Right atrium auricular region (tissue), 2 donors: Measurements from ENCODE around the gene MAN2B2. TPM values are rescaled to one million over a fixed set of nuclear protein-coding genes. Genes with fewer than 3 reads are reported as not detected.
"Not testable (repeated sequence)": the region's sequence is repeated elsewhere in the genome, so short reads cannot be mapped to it uniquely, and the experiment has no call there.

Experiments used
- DNase-seq: peaks from one replicate; pipeline ENCODE4 v3.0.0-alpha.2; 2019; ENCODE audit warnings: low spot score
- H3K27ac ChIP-seq, 2 donors: fragments of 200-600 bp; sonication (generic); 1 replicate in 1 of 2; 2 replicates in 1 of 2; pipeline ENCODE4 v1.5.1; 2016 to 2019
- H3K27me3 ChIP-seq, 2 donors: fragments of 200-600 bp; sonication (generic); one replicate each; pipeline versions ENCODE4 v1.5.1 to v1.6.0; 2017 to 2019
- H3K36me3 ChIP-seq: fragments of 200-600 bp; sonication (generic); one replicate; pipeline ENCODE4 v1.5.1; 2016
- H3K4me1 ChIP-seq, 2 donors: fragments of 200-600 bp; sonication (generic); one replicate each; pipeline versions ENCODE4 v1.5.1 to v1.6.0; 2017 to 2019
- H3K4me3 ChIP-seq, 2 donors: fragments of 200-600 bp; sonication (generic); 1 replicate in 1 of 2; 2 replicates in 1 of 2; pipeline ENCODE4 v1.5.1; 2017 to 2019; ENCODE audit warnings: mild to moderate bottlenecking in 1 of 2, moderate library complexity in 1 of 2
- H3K9me3 ChIP-seq, 2 donors: fragments of 200-600 bp; sonication (generic); one replicate each; pipeline ENCODE4 v1.5.1; 2019
- CTCF ChIP-seq, 2 donors: fragments of 200-600 bp; sonication (generic); IDR thresholded peaks; one replicate each; pipeline ENCODE4 v1.5.1; 2019; ENCODE audit warnings: antibody characterized with exemption in 2 of 2
- total RNA-seq, 2 donors: library from RNA; depleted of rRNA; stranded (reverse); fragments of >200 nt; gene quantifications; one replicate each; pipeline ENCODE4 v1.1.0, GENCODE V29; 2016

MAN2B2 gene
- total RNA-seq, 2 donors from 2014 or later = 23.7 to 25.5 TPM

- Histone ChIP-seq H3K9me3 (no peaks in the 10 kb centered on the region), H3K36me3 (peaks cover 4% of the 10 kb centered on the region), H3K4me1 (peaks cover 0 to 12% of the 10 kb centered on the region in 2 donors)
Measured at GRCh38 chr4:6647582-6648230, 72.7 kb downstream of the MAN2B2 start.

DNA sequence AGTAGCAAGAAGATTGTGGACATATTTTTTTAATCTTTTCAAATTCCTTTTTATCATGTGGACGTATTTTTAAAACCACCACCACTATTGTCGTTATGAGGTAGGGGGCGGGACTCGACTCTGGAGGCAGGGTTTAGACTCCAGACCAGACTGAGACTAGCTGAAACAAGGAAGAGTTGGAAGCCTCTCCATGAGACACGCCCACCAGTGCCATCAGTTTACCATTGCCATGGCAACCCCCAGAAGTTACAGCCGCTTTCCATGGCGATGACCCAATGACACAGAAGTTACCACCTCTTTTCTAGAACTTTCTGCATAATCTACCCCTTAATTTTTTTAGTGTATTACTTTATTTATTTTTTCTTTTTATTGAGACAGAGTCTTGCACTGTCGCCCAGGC is 74.2 kb downstream of the MAN2B2 start:
- no peak overlapping the region for H3K4me3 ChIP-seq
- H3K4me1 ChIP-seq = no peaks in the 10 kb centered on the region
- H3K27ac ChIP-seq = no peak overlapping the region
- no peak for TF ChIP-seq CTCF (IDR thresholded peaks at IDR 0.05)
- H3K9me3 ChIP-seq = no peaks in the 10 kb centered on the region
- no peaks in the 10 kb centered on the region for H3K36me3 ChIP-seq
- no peak for DNase-seq
- H3K27me3 ChIP-seq = no peaks in the 10 kb centered on the region

More at GRCh38 chr4:6647582-6648230, 72.7 kb downstream of the MAN2B2 start:
- no peak for DNase-seq
- H3K27me3 ChIP-seq = no peaks in the 10 kb centered on the region
- H3K4me3 ChIP-seq = no peak overlapping the region
- no peak overlapping the region for H3K27ac ChIP-seq
- no peak for TF ChIP-seq CTCF (IDR thresholded peaks at IDR 0.05)

DNA sequence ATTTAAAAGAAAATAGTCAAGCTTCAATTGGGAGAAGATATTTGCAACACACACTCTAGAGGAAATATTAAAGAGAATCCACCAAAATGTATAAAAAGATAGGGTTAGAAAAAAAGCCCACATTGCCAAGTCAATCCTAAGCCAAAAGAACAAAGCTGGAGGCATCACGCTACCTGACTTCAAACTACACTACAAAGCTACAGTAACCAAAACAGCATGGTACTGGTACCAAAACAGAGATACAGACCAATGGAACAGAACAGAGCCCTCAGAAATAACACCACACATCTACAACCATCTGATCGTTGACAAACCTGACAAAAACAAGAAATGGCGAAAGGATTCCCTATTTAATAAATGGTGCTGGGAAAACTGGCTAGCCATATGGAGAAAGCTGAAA is 79.2 kb downstream of the MAN2B2 start:
- not testable (repeated sequence) for H3K27me3 ChIP-seq

DNA sequence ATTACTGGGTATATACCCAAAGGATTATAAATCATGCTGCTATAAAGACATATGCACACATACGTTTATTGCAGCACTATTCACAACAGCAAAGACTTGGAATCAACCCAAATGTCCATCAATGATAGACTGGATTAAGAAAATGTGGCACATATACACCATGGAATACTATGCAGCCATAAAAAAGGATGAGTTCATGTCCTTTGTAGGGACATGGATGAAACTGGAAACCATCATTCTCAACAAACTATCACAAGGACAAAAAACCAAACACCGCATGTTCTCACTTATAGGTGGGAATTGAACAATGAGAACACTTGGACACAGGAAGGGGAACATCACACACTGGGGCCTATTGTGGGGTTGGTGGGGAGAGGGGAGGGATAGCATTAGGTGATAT is 80.3 kb downstream of the MAN2B2 start:
- not testable (repeated sequence) for H3K27ac ChIP-seq, H3K36me3 ChIP-seq

More for the DNA sequence above, 79.2 kb downstream of the MAN2B2 start:
- not testable (repeated sequence) for H3K4me1 ChIP-seq, H3K4me3 ChIP-seq, H3K36me3 ChIP-seq, H3K9me3 ChIP-seq, DNase-seq, H3K27ac ChIP-seq

DNA sequence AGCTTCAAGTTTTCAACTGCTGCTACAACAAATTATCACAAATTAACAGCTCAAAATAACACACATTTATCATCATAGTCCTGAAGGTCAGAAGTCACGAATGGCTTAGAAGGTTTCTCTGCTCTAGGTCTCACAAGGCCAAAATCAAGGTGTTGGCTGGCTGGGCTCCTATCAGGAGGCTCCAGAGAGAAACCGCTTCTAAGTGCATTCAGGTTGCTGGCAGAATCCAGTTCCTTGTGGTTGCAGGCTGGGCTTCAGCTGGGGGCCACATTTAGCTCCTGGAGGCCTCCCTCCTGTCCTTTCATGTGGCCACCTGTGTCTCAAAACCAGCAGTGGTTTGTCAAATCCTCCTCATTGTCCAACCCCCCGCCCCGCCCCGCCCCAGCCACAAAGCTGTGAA is 80.9 kb downstream of the MAN2B2 start:
- Histone ChIP-seq H3K4me1 (peaks cover 0 to 12% of the 10 kb centered on the region in 2 donors), H3K9me3 (no peaks in the 10 kb centered on the region), H3K36me3 (no peaks in the 10 kb centered on the region), H3K4me3 (no peak overlapping the region), H3K27ac (no peak overlapping the region), H3K27me3 (no peaks in the 10 kb centered on the region)
- no peak for DNase-seq
- TF ChIP-seq CTCF (IDR thresholded peaks at IDR 0.05) = no peak

More for the DNA sequence above, 80.3 kb downstream of the MAN2B2 start:
- DNase-seq, H3K27me3 ChIP-seq, H3K4me3 ChIP-seq, H3K9me3 ChIP-seq: not testable (repeated sequence)
- peaks cover 0 to 12% of the 10 kb centered on the region in 2 donors for H3K4me1 ChIP-seq

DNA sequence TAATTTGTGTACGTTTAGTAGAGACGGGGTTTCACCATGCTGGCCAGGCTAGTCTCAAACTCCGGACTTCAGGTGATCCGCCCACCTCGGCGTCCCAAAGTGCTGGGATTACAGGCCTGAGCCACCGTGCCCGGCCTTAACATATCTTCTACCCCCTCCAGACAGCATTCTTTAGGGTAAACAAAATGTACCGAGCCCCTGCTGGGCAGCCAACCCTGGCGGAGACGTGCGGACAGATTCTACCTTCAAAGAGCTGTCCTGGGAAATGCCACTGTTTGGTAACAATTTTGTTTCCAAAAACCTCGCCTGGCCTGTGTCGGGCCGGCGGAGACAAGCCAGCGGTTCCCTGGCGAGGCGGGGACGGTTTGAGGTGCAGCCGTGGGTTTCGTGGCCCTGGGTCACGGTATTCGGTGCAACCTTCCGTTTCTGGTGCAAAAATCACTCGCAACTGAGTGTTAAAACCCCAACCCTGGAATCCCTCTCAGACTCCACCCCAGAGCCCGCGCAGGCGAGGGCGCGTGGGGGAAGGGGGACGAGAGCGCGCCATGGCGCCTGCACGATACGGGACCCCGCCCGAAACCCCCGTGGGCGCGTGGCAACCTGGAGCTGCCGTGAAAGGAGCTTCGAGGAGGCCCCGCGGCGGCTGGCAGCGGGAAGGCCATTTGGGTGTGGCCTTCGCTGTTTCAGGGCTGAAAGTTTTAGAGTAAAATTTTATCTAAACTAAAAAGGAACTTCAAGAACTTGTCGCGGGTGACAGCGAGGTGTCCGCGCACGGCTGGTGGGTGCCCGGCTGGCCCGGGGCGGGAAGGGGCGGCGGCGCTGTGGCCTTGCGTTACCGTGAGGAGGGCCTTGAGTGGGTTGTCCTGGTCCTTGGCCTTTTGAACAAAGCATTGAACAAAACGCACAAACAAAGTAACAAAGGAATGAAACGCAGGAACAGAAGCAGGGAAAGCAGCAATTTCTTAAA is 82.5 kb downstream of the MAN2B2 start:
- DNase-seq = no peak
- no peak overlapping the region for H3K4me3 ChIP-seq
- no peak for TF ChIP-seq CTCF (IDR thresholded peaks at IDR 0.05)
- H3K27ac ChIP-seq = no peak overlapping the region
- no peaks in the 10 kb centered on the region for H3K9me3 ChIP-seq
- H3K36me3 ChIP-seq = no peaks in the 10 kb centered on the region
- H3K27me3 ChIP-seq = no peaks in the 10 kb centered on the region
- H3K4me1 ChIP-seq = peaks cover 0 to 12% of the 10 kb centered on the region in 2 donors
